H1 (cell line): ENCODE measurements around the gene IKZF2. TPM values are rescaled to one million over a fixed set of nuclear protein-coding genes. Genes with fewer than 3 reads are reported as not detected.

Experiments used
- EGR1 ChIP-seq: IDR thresholded peaks from 2 replicates; pipeline ENCODE4 v1.6.1; 2011; ENCODE audit warnings: low read depth, low read length, borderline replicate concordance
- polyA plus RNA-seq, 7 experiments: library from polyadenylated mRNA; depleted of rRNA in 3 of 7; stranded (reverse) in 5 of 7; unstranded in 2 of 7; fragments of >200 nt in 5 of 7; fragments of 200-250 nt in 2 of 7; gene quantifications; 1 replicate in 5 of 7; 2 replicates in 1 of 7; 4 replicates in 1 of 7; pipeline versions ENCODE4 v1.2.1 to v1.2.3, GENCODE V29; 2011 to 2013; ENCODE audit warnings: missing spikeins in 2 of 7, mixed read lengths in 2 of 7
- total RNA-seq: library from RNA; stranded (reverse); fragmentation: NEBNext Ultra II Directional; extraction: Animal tissue kit (Norgen Biotek cat#: 25700); gene quantifications from 2 replicates; pipeline ENCODE4 v1.2.1, GENCODE V29; 2021

Gene IKZF2
- total and polyA plus RNA-seq, 2 of the 8 experiments (the other 6 are each of a cell fraction or from before 2014, with no cell fraction given), result 1.7 to 4.4 TPM

- TF ChIP-seq EGR1, result no peak
These were observed 156.4 kb downstream of the IKZF2 start (continued) for GRCh38 chr2:212994976-212995375.
